HepG2 (cell line): ENCODE results near the gene NSMCE1. TPM values are rescaled to one million over a fixed set of nuclear protein-coding genes. Genes with fewer than 3 reads are reported as not detected.

ENCODE experiments used
- ATAC-seq: fragments of 200-7000 bp; cut with Tn5 transposase; 3 replicates; pipeline ENCODE4 v1.9.1; 2020; ENCODE audit warnings: mild to moderate bottlenecking, moderate library complexity
- BruUV-seq: library from RNA; stranded (reverse); fragments of 400-500 nt; replicated peaks from 2 replicates; lab custom pipeline; 2021; lab: Mats Ljungman, UMichigan
- CTCF ChIA-PET: fragments of 300-600 bp; formaldehyde crosslinking; extraction: SDS; loops from one replicate; lab custom pipeline; 2021; ENCODE audit warnings: low total read pairs, inconsistent platforms, low intra/inter-chr PET ratio; lab: Yijun Ruan, JAX
- POLR2A ChIA-PET: fragments of 350-600 bp; sonication (Branson Sonifier 250); formaldehyde crosslinking; loops from one replicate; lab custom pipeline; 2020; ENCODE audit warnings: antibody characterized with exemption, inconsistent platforms; lab: Yijun Ruan, JAX
- DNase-seq: peaks from one replicate; pipeline ENCODE4 v3.0.0-alpha.2; 2015; ENCODE audit warnings: low spot score
- FAIRE-seq: peaks from 3 replicates; lab custom pipeline; 2011; peaks lifted over from hg19 to GRCh38; lab: Jason Lieb, UNC
- H2AFZ ChIP-seq: one replicate; pipeline ENCODE4 v1.6.1; 2011; ENCODE audit warnings: low read length, inconsistent platforms
- H3K27ac ChIP-seq: fragments of 300-600 bp; 3 replicates; pipeline ENCODE4 v1.8.0; 2011; ENCODE audit warnings: mixed run types, mild to moderate bottlenecking, mixed read lengths, low read length, inconsistent platforms; ENCODE audit not compliant: insufficient read depth; ENCODE audit errors: extremely low read length
- H3K27me3 ChIP-seq, 2 experiments: fragments of 200-600 bp in 1 of 2; 2 replicates in 1 of 2; 3 replicates in 1 of 2; pipeline versions ENCODE4 v1.6.0 to v1.8.0; 2011; ENCODE audit warnings: low read length in 2 of 2, mild to moderate bottlenecking in 2 of 2, moderate library complexity in 2 of 2, inconsistent platforms in 1 of 2; ENCODE audit not compliant: insufficient read depth in 2 of 2, control insufficient read depth in 1 of 2
- H3K36me3 ChIP-seq, 2 experiments: fragments of 200-600 bp in 1 of 2; replicated peaks in 1 of 2; 2 replicates in 1 of 2; 3 replicates in 1 of 2; pipeline versions ENCODE4 v1.5.1 to v1.8.0; 2011; ENCODE audit warnings: low read length in 2 of 2, inconsistent platforms in 1 of 2; ENCODE audit not compliant: insufficient read depth in 2 of 2, control insufficient read depth in 1 of 2
- H3K4me1 ChIP-seq: 2 replicates; pipeline ENCODE4 v1.5.1; 2012; ENCODE audit warnings: low read length, inconsistent platforms; ENCODE audit not compliant: insufficient read depth
- H3K4me2 ChIP-seq: 2 replicates; pipeline ENCODE4 v1.6.0; 2011; ENCODE audit warnings: low read depth, low read length, inconsistent platforms
- H3K4me3 ChIP-seq, 3 experiments: fragments of 200-600 bp in 1 of 3; sonication (generic), shearing (Covaris generic) in 1 of 3; replicated peaks in 1 of 3; 2 replicates each; pipeline ENCODE4 v1.5.1; 2011 to 2016; ENCODE audit warnings: low read length in 3 of 3, inconsistent platforms in 2 of 3, low read depth in 2 of 3, mild to moderate bottlenecking in 2 of 3, control low read depth in 1 of 3, mixed read lengths in 1 of 3; ENCODE audit not compliant: insufficient read depth in 1 of 3
- H3K79me2 ChIP-seq: one replicate; pipeline ENCODE4 v1.6.1; 2011; ENCODE audit warnings: low read length, inconsistent platforms; ENCODE audit not compliant: insufficient read depth
- H3K9ac ChIP-seq: 2 replicates; pipeline ENCODE4 v1.6.0; 2011; ENCODE audit warnings: mild to moderate bottlenecking, low read depth, low read length, inconsistent platforms; ENCODE audit not compliant: insufficient read depth
- H3K9me3 ChIP-seq: 2 replicates; pipeline ENCODE4 v1.5.1; 2012; ENCODE audit warnings: mild to moderate bottlenecking, low read length
- H4K20me1 ChIP-seq: 2 replicates; pipeline ENCODE4 v1.6.0; 2011; ENCODE audit warnings: inconsistent platforms, mild to moderate bottlenecking, low read length, moderate library complexity; ENCODE audit not compliant: insufficient read depth
- CCAR2 ChIP-seq: fragments of 200-400 bp; formaldehyde crosslinking; optimal IDR thresholded peaks from 2 replicates; pipeline ENCODE3; 2018; ENCODE audit warnings: low read depth, mild to moderate bottlenecking, low read length, moderate library complexity
- MED8 ChIP-seq: sonication (generic); formaldehyde crosslinking; IDR thresholded peaks from 2 replicates; pipeline ENCODE4 v1.8.1; 2023; ENCODE audit warnings: mild to moderate bottlenecking, missing genetic modification reagents; ENCODE audit not compliant: insufficient replicate concordance
- ZFP41 ChIP-seq: sonication (generic); formaldehyde crosslinking; IDR thresholded peaks from 2 replicates; pipeline ENCODE4 v1.4.0; 2020; ENCODE audit warnings: mild to moderate bottlenecking, missing genetic modification reagents, borderline replicate concordance
- ZNF775 ChIP-seq: sonication (generic); formaldehyde crosslinking; IDR thresholded peaks from 2 replicates; pipeline ENCODE4 v1.4.0; 2020; ENCODE audit warnings: missing genetic modification reagents, mild to moderate bottlenecking, moderate library complexity, borderline replicate concordance
- ZNF782 ChIP-seq: sonication (generic); formaldehyde crosslinking; IDR thresholded peaks from 2 replicates; pipeline ENCODE4 v1.4.0; 2020; ENCODE audit warnings: missing genetic modification reagents, mild to moderate bottlenecking, borderline replicate concordance
- WGBS: methylation state at CpG from one replicate; pipeline ENCODE4 v1.1.6; 2017; ENCODE audit warnings: low lambda C conversion rate; 5-methylcytosine and 5-hydroxymethylcytosine counted together
- in situ Hi-C: cut with HindIII; loops from 2 replicates; pipeline ENCODE4 v1.10.0; 2017; ENCODE audit warnings: low pct_unique_long_range_greater_than_20kb; ENCODE audit not compliant: extremely low pct_ligation_motif_present
- intact Hi-C: fragments of 100-400 bp; cut with micrococcal nuclease; formaldehyde crosslinking; loops from one replicate; pipeline ENCODE4 v1.10.0; 2022; ENCODE audit not compliant: unreplicated experiment
- polyA plus RNA-seq, 8 experiments: library from polyadenylated mRNA; depleted of rRNA in 3 of 8; stranded (reverse) in 7 of 8; unstranded in 1 of 8; fragments of >200 nt; fragmentation: Illumina TruSeq in 4 of 8; extraction: Trizol in 4 of 8; gene quantifications; 2 replicates each; pipeline versions ENCODE4 v1.2.1 to v1.2.3, GENCODE V29; 2011 to 2016; ENCODE audit warnings: low read depth in 4 of 8, missing spikeins in 1 of 8, mixed read lengths in 1 of 8; ENCODE audit not compliant: insufficient read depth in 1 of 8
- total RNA-seq, 5 experiments: library from RNA; depleted of rRNA; stranded (reverse); fragments of >200 nt; fragmentation: Illumina TruSeq; extraction: Trizol; gene quantifications; 2 replicates each; pipeline ENCODE4 v1.2.3, GENCODE V29; 2016; ENCODE audit warnings: low read depth in 1 of 5
- TF ChIP-seq, protein P1 (sequence below): sonication (generic); formaldehyde crosslinking; IDR thresholded peaks from 2 replicates; pipeline ENCODE4 v1.4.0; 2020; ENCODE audit warnings: mild to moderate bottlenecking, missing genetic modification reagents
- TF ChIP-seq, protein P2 (sequence below): sonication (generic); formaldehyde crosslinking; IDR thresholded peaks from 2 replicates; pipeline ENCODE4 v1.8.1; 2023; ENCODE audit warnings: mild to moderate bottlenecking, moderate library complexity, missing genetic modification reagents

Gene NSMCE1
- total and polyA plus RNA-seq, 2 of the 13 experiments (the other 11 are each of a cell fraction or from before 2014, with no cell fraction given): 42.7 to 52.9 TPM

DNA sequence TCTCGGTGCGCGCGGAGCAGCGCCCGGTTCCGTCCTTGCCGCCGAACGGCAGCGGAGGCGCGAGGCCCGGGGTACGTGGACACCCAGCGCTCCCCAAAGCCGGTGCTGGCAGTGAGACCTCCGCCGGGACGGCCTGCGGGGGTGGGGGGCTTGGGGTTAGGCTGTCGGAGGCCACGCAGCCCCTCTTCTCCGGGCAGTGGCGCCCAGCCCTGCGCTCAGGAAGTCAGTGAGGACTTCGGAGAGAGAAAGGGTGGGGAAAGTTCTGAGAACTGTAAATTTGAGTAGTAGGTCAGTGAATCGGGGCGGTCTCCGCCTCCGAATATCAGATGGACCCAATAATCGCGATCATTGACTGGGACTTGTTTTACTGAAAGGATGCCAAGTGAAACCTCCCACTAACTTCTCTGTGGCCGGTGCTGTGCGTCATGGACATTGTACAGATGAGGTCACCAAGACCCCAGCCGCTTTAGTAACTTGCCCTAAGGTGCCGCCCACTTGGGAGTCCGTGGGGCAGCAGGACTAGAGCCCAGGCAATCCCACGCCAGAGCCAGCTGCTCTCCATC lies 45.7 kb upstream of the NSMCE1 start:
- Histone ChIP-seq H3K36me3 (peaks cover 0 to 2% of the 10 kb centered on the region in 2 experiments; a peak in 2 of 5 replicates), H2AFZ (no peak overlapping the region), H3K9me3 (no peaks in the 10 kb centered on the region), H3K79me2 (peaks cover 46% of the 10 kb centered on the region), H3K4me1 (peaks cover 81% of the 10 kb centered on the region), H3K27ac (peak overlapping the region; percentile 75), H3K27me3 (peaks cover 1 to 17% of the 10 kb centered on the region in 2 experiments; a peak in 3 of 5 replicates), H4K20me1 (peaks cover 4% of the 10 kb centered on the region; the same call in 1 of the 2 replicates), H3K9ac (peak overlapping the region; percentile 96), H3K4me3 (peak overlapping the region; percentile 88 to 99 (median 97)), H3K4me2 (peak overlapping the region; percentile 96)
- intact Hi-C loops: loop anchor here (1.0 to 5.0 kb wide), 2 partner anchors 53 to 79 kb away; no protein-coding TSS in a partner anchor
- FAIRE-seq (peak; percentile 60), DNase-seq (peak; percentile 63), ATAC-seq (peak; percentile 3)
- in situ Hi-C loops: loop anchor here (5.0 kb wide), 1 partner anchor 47 kb away; the partner anchor contains the start of gene NSMCE1
- CTCF ChIA-PET: no interaction called here
- TSS peak; percentile 90 for BruUV-seq
- WGBS: under 1% methylated on average over 19 of the region's 39 CpGs
- POLR2A ChIA-PET: interaction anchor here (2.1 kb wide), 1 partner anchor 49 kb away, joined by 8 read pairs; no protein-coding TSS in a partner anchor
- peak; percentile 45; the same call in 1 of the 2 replicates for TF ChIP-seq ZNF782
- TF ChIP-seq ZFP41: no peak
- TF ChIP-seq, protein P1, sequence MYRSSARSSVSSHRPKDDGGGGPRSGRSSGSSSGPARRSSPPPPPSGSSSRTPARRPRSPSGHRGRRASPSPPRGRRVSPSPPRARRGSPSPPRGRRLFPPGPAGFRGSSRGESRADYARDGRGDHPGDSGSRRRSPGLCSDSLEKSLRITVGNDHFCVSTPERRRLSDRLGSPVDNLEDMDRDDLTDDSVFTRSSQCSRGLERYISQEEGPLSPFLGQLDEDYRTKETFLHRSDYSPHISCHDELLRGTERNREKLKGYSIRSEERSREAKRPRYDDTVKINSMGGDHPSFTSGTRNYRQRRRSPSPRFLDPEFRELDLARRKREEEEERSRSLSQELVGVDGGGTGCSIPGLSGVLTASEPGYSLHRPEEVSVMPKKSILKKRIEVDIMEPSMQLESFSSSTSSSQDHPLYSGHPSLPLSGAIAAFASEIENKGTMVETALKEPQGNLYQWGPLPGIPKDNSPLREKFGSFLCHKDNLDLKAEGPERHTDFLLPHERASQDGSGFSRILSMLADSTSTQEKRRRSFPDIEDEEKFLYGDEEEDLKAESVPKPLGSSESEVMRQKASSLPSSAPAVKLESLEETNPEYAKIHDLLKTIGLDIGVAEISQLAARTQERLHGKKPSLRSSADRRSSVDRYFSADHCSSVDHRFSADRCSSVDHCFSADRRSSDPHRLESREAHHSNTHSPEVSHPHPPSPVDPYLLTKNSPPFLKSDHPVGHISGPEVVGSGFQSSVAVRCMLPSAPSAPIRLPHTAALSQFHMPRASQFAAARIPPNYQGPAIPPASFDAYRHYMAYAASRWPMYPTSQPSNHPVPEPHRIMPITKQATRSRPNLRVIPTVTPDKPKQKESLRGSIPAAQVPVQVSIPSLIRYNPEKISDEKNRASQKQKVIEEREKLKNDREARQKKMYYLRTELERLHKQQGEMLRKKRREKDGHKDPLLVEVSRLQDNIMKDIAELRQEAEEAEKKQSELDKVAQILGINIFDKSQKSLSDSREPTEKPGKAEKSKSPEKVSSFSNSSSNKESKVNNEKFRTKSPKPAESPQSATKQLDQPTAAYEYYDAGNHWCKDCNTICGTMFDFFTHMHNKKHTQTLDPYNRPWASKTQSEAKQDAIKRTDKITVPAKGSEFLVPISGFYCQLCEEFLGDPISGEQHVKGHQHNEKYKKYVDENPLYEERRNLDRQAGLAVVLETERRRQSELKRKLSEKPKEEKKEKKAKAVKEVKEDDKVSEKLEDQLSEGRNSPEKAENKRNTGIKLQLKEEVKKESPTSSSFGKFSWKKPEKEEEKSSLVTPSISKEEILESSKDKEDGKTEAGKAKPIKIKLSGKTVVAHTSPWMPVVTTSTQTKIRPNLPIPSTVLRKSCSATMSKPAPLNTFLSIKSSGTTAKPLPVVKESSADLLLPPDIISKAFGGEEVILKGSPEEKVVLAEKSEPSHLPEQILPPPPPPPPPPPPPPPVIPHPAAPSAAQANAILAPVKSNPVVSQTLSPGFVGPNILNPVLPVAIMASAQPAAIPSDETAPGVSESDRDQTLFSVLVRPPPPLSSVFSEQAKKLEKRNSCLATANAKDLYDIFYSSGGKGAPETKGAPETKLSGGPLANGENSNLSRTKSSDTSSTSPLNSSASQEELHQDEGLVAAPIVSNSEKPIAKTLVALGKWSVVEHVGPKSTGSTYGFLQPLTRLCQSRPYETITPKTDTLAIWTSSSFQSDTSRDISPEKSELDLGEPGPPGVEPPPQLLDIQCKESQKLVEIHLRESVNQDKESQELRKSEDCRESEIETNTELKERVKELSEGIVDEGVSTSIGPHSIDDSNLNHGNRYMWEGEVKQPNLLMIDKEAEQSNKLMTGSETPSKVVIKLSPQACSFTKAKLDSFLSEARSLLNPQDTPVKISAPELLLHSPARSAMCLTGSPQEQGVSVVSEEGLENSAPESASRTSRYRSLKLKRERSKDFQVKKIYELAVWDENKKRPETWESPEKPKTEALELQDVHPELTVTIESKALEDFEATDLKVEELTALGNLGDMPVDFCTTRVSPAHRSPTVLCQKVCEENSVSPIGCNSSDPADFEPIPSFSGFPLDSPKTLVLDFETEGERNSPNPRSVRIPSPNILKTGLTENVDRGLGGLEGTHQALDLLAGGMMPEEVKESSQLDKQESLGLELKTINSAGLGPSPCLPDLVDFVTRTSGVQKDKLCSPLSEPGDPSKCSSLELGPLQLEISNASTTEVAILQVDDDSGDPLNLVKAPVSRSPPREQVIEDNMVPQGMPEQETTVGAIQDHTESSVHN: no peak
- no peak for TF ChIP-seq CCAR2
- TF ChIP-seq, protein P2, sequence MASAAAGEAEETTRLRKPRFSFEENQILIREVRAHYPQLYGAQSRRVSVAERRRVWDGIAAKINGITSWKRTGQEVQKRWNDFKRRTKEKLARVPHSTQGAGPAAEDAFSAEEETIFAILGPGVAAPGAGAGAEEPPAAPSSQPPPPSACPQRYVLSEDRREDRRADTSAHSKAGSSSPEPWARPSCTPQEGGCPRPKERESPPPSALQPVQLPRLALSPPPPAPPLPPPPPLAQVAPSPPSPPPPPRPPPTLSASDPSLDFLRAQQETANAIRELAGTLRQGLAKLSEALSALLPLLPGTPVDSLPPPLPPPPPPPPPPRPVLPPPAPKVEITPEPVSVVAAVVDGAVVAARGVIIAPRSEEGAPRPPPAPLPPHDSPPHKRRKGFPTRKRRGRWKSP (CRISPR knock-in tag): no peak; the same call in 1 of the 2 replicates
- no peak for TF ChIP-seq MED8 (CRISPR knock-in tag)
- no peak for TF ChIP-seq ZNF775 (CRISPR knock-in tag)
